Upper lobe of left lung (tissue), 4 donors: Measurements from ENCODE around the gene CIPC.

Experiments used
- POLR2A ChIP-seq, 4 donors: fragments of 450-650 bp; IDR thresholded peaks; one replicate each; pipeline ENCODE4 v1.5.1; 2016 to 2017; ENCODE audit warnings: antibody characterized with exemption in 4 of 4, mild to moderate bottlenecking in 2 of 4
- POLR2AphosphoS5 ChIP-seq, 2 donors: sonication (generic); formaldehyde crosslinking; IDR thresholded peaks; one replicate each; pipeline ENCODE4 v1.5.1; 2017; ENCODE audit warnings: antibody characterized with exemption in 2 of 2
- TF ChIP-seq, protein P1 (sequence below), 6 experiments: fragments of 450-650 bp in 4 of 6; fragments of 200-600 bp in 2 of 6; sonication (generic) in 2 of 6; IDR thresholded peaks; one replicate each; pipeline ENCODE4 v1.5.1; 2016 to 2019; ENCODE audit warnings: antibody characterized with exemption in 6 of 6

DNA sequence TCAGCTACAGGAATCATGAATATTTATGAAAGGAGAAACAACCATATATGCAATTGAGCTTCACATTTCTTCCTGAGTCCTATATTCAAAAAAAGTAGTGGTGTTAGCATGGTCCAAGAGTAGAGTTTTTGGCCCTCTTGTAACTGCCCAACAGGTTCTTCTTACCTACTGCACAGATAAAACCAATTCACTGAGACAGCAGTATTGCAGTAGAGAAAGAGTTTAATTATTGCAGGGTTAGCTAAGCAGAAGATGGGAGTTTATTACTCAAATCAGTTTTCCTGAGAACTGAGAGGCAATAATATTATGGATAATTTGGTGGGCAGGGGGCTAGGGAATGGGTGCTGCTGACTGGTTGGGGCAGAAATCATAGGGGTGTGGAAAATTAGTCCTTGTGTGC is 6.5 kb upstream of the CIPC start:
- TF ChIP-seq, protein P1, sequence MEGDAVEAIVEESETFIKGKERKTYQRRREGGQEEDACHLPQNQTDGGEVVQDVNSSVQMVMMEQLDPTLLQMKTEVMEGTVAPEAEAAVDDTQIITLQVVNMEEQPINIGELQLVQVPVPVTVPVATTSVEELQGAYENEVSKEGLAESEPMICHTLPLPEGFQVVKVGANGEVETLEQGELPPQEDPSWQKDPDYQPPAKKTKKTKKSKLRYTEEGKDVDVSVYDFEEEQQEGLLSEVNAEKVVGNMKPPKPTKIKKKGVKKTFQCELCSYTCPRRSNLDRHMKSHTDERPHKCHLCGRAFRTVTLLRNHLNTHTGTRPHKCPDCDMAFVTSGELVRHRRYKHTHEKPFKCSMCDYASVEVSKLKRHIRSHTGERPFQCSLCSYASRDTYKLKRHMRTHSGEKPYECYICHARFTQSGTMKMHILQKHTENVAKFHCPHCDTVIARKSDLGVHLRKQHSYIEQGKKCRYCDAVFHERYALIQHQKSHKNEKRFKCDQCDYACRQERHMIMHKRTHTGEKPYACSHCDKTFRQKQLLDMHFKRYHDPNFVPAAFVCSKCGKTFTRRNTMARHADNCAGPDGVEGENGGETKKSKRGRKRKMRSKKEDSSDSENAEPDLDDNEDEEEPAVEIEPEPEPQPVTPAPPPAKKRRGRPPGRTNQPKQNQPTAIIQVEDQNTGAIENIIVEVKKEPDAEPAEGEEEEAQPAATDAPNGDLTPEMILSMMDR (IDR thresholded peaks at IDR 0.05), result no peak
- TF ChIP-seq POLR2A (IDR thresholded peaks at IDR 0.05), result no peak
- TF ChIP-seq POLR2AphosphoS5 (IDR thresholded peaks at IDR 0.05), result no peak
